MCF 10A (cell line): ENCODE measurements around the gene SLC16A5. TPM values are rescaled to one million over a fixed set of nuclear protein-coding genes. Genes with fewer than 3 reads are reported as not detected.

Source experiments
- BruUV-seq: library from RNA; stranded (reverse); fragments of 400-500 nt; replicated peaks from 2 replicates; lab custom pipeline; 2021; lab: Mats Ljungman, UMichigan
- CTCF ChIA-PET: fragments of 300-600 bp; sonication (Branson Sonifier 250); formaldehyde crosslinking; extraction: SDS; loops from one replicate; lab custom pipeline; 2021; ENCODE audit warnings: antibody characterized with exemption, inconsistent platforms; lab: Yijun Ruan, JAX
- POLR2A ChIA-PET: fragments of 300-600, 350-650 bp; sonication (Branson Sonifier 250); formaldehyde crosslinking; extraction: SDS; loops from one replicate; lab custom pipeline; 2020; ENCODE audit warnings: antibody characterized with exemption, inconsistent platforms; lab: Yijun Ruan, JAX
- DNase-seq: peaks from one replicate; pipeline ENCODE4 v3.0.0-alpha.2; 2018; ENCODE audit not compliant: unreplicated experiment
- H3K27ac Mint-ChIP-seq: one replicate; pipeline ENCODE4 v1.8.0; 2022; ENCODE audit warnings: mild to moderate bottlenecking, low read depth, mixed read lengths; ENCODE audit not compliant: unreplicated experiment
- H3K27me3 Mint-ChIP-seq: one replicate; pipeline ENCODE4 v1.8.0; 2022; ENCODE audit warnings: mixed read lengths; ENCODE audit not compliant: insufficient read depth, unreplicated experiment
- H3K36me3 Mint-ChIP-seq: one replicate; pipeline ENCODE4 v1.8.0; 2022; ENCODE audit warnings: mild to moderate bottlenecking, moderate library complexity, mixed read lengths; ENCODE audit not compliant: insufficient read depth, unreplicated experiment
- H3K4me1 Mint-ChIP-seq: one replicate; pipeline ENCODE4 v1.8.0; 2022; ENCODE audit warnings: mixed read lengths; ENCODE audit not compliant: insufficient read depth, unreplicated experiment
- H3K4me3 Mint-ChIP-seq: one replicate; pipeline ENCODE4 v1.8.0; 2022; ENCODE audit warnings: mild to moderate bottlenecking, moderate library complexity, mixed read lengths; ENCODE audit not compliant: unreplicated experiment
- H3K9me3 Mint-ChIP-seq: one replicate; pipeline ENCODE4 v1.8.0; 2022; ENCODE audit warnings: mixed read lengths; ENCODE audit not compliant: unreplicated experiment
- CTCF ChIP-seq: fragments of 200-600 bp; IDR thresholded peaks from one replicate; pipeline ENCODE4 v1.8.0; 2022; ENCODE audit warnings: antibody characterized with exemption, mild to moderate bottlenecking; ENCODE audit not compliant: unreplicated experiment
- intact Hi-C: fragments of 100-400 bp; cut with micrococcal nuclease; formaldehyde crosslinking; loops from 2 replicates; pipeline ENCODE4 v1.14.1; 2022
- total RNA-seq: library from RNA; stranded (reverse); gene quantifications from 2 replicates; pipeline ENCODE4 v1.2.3, GENCODE V29; 2022

The SLC16A5 gene
- total RNA-seq, 1 experiment from 2014 or later = 26.0 TPM

- peaks cover 46% of the 10 kb centered on the region for H3K4me1 Mint-ChIP-seq
- ChIA-PET POLR2A (interaction anchor here (0.7 to 4.9 kb wide), 12 partner anchors 16 to 111 kb away, joined by 3 to 37 read pairs (median 4); partner anchors contain the start of genes ARMC7, CDR2L, JPT1 and MRPL58), CTCF (interaction anchor here (0.8 to 2.9 kb wide), 3 partner anchors 19 to 107 kb away, joined by 5 to 10 read pairs (median 6); no protein-coding TSS in a partner anchor)
- H3K27me3 Mint-ChIP-seq = no peaks in the 10 kb centered on the region
- no TSS peak for BruUV-seq
- intact Hi-C loops = no loop called here
- peaks cover 21% of the 10 kb centered on the region for H3K36me3 Mint-ChIP-seq
- TF ChIP-seq CTCF = no peak
- DNase-seq = no peak
- H3K9me3 Mint-ChIP-seq = no peaks in the 10 kb centered on the region
- H3K27ac Mint-ChIP-seq = no peak overlapping the region
- no peak overlapping the region for H3K4me3 Mint-ChIP-seq
These were observed 7.2 kb downstream of the SLC16A5 start for GRCh38 chr17:75094871-75095399.

- BruUV-seq = no TSS peak
- POLR2A ChIA-PET = interaction anchor here (0.8 to 4.9 kb wide), 18 partner anchors 8 to 108 kb away, joined by 3 to 37 read pairs (median 5); partner anchors contain the start of genes ARMC7, ATP5PD, CDR2L and JPT1
- CTCF ChIA-PET = interaction anchor here (0.7 to 2.9 kb wide), 3 partner anchors 18 to 400 kb away, joined by 3 to 10 read pairs (median 6); no protein-coding TSS in a partner anchor
- H3K27ac Mint-ChIP-seq = peak overlapping the region; percentile 98
- no peaks in the 10 kb centered on the region for H3K27me3 Mint-ChIP-seq
- peaks cover 35% of the 10 kb centered on the region for H3K4me1 Mint-ChIP-seq
- no peak for TF ChIP-seq CTCF
- H3K36me3 Mint-ChIP-seq = peaks cover 26% of the 10 kb centered on the region
- DNase-seq = peak; percentile 97
- H3K9me3 Mint-ChIP-seq = no peaks in the 10 kb centered on the region
- H3K4me3 Mint-ChIP-seq = peak overlapping the region; percentile 62
- intact Hi-C loops = no loop called here
These were observed 8.4 kb downstream of the SLC16A5 start for GRCh38 chr17:75096082-75096625.

- POLR2A ChIA-PET = interaction anchor here (1.0 kb wide), 1 partner anchor 12 kb away, joined by 7 read pairs; the partner anchor contains the start of gene ARMC7
- H3K9me3 Mint-ChIP-seq = no peaks in the 10 kb centered on the region
- H3K4me1 Mint-ChIP-seq = peaks cover 18% of the 10 kb centered on the region
- CTCF ChIA-PET = interaction anchor here (3.6 kb wide), 1 partner anchor 16 kb away, joined by 14 read pairs; no protein-coding TSS in a partner anchor
- H3K27me3 Mint-ChIP-seq = no peaks in the 10 kb centered on the region
- peaks cover 39% of the 10 kb centered on the region for H3K36me3 Mint-ChIP-seq
- H3K27ac Mint-ChIP-seq = no peak overlapping the region
- BruUV-seq = no TSS peak
- intact Hi-C loops = no loop called here
- no peak for TF ChIP-seq CTCF
- H3K4me3 Mint-ChIP-seq = no peak overlapping the region
- DNase-seq = no peak
These were observed 10.1 kb downstream of the SLC16A5 start for GRCh38 chr17:75097865-75098264.

- POLR2A ChIA-PET = interaction anchor here (1.4 kb wide), 1 partner anchor 11 kb away, joined by 8 read pairs; the partner anchor contains the start of gene ARMC7
- DNase-seq = no peak
- Mint-ChIP-seq H3K27me3 (no peaks in the 10 kb centered on the region), H3K4me3 (no peak overlapping the region), H3K4me1 (peaks cover 10% of the 10 kb centered on the region), H3K9me3 (no peaks in the 10 kb centered on the region), H3K27ac (no peak overlapping the region), H3K36me3 (peaks cover 45% of the 10 kb centered on the region)
- no TSS peak for BruUV-seq
- no peak for TF ChIP-seq CTCF
- CTCF ChIA-PET = interaction anchor here (0.8 to 3.6 kb wide), 4 partner anchors 15 to 39 kb away, joined by 3 to 14 read pairs (median 5); no protein-coding TSS in a partner anchor
- intact Hi-C loops = no loop called here
These were observed 11.1 kb downstream of the SLC16A5 start for GRCh38 chr17:75098861-75099260.
